ENCODE results near the gene PROB1.

PROB1 gene

GRCh38 chr5:139399501-139400121 lies 4.7 kb upstream of the PROB1 start:
- WGBS, 2 donors (ENCODE audit: extremely low coverage in 2 of 2, insufficient read length in 2 of 2, insufficient replicate concordance in 1 of 2) = no CpG with 5 or more reads among the region's 6 CpGs
- H3K27me3 ChIP-seq (ENCODE audit: control insufficient read depth in 3 of 3, insufficient read depth in 3 of 3, low read depth in 1 of 3, low read length in 3 of 3) = peaks cover 5 to 13% (median 12%) of the 10 kb centered on the region in 3 experiments
- H2BK15ac ChIP-seq (ENCODE audit: low read length) = no peak overlapping the region
- H4K8ac ChIP-seq (ENCODE audit: low read depth, low read length) = no peak overlapping the region
- no peak overlapping the region for H3K27ac ChIP-seq (replicated peaks; ENCODE audit: low read length)
- no peak overlapping the region for H4K91ac ChIP-seq (ENCODE audit: low read depth, low read length, poor library complexity)
- no peak overlapping the region for H3K23ac ChIP-seq (ENCODE audit: low read depth, low read length, poor library complexity)
- no peak overlapping the region for H2BK120ac ChIP-seq (ENCODE audit: low read depth, low read length)
- H3K4ac ChIP-seq (ENCODE audit: low read length) = no peak overlapping the region
- H3K9ac ChIP-seq (ENCODE audit: low read depth, low read length, poor library complexity) = no peak overlapping the region
- H2BK12ac ChIP-seq (ENCODE audit: low read length) = no peak overlapping the region
- no peak for DNase-seq (ENCODE audit: low spot score)
- H3K79me1 ChIP-seq (ENCODE audit: low read depth, low read length) = no peaks in the 10 kb centered on the region
- no peak overlapping the region for H3K4me3 ChIP-seq (ENCODE audit: low read length in 2 of 2)
- H3K4me2 ChIP-seq (ENCODE audit: insufficient read depth, low read length, poor library complexity, severe bottlenecking) = no peak overlapping the region
- no peak overlapping the region for H2AK5ac ChIP-seq (ENCODE audit: low read depth, low read length)
- H3K36me3 ChIP-seq (replicated peaks in 1 of 2; ENCODE audit: control insufficient read depth in 2 of 2, insufficient read depth in 2 of 2, low read length in 2 of 2) = peaks cover 3 to 18% of the 10 kb centered on the region in 2 donors
- H3K14ac ChIP-seq (ENCODE audit: low read length) = no peak overlapping the region
- H2BK5ac ChIP-seq (ENCODE audit: low read length) = no peak overlapping the region
- H3K18ac ChIP-seq (ENCODE audit: low read length) = no peak overlapping the region
- no peaks in the 10 kb centered on the region for H3K9me3 ChIP-seq (replicated peaks in 1 of 2; ENCODE audit: control insufficient read depth in 2 of 2, insufficient read depth in 1 of 2, low read depth in 1 of 2, low read length in 2 of 2)
- H3K4me1 ChIP-seq (ENCODE audit: control insufficient read depth in 2 of 2, insufficient read depth in 1 of 2, low read depth in 1 of 2, low read length in 2 of 2) = peaks cover 4 to 6% of the 10 kb centered on the region in 2 donors
- no peak overlapping the region for H2AFZ ChIP-seq (ENCODE audit: low read length)

- Histone ChIP-seq H2BK12ac (ENCODE audit: low read length) (no peak overlapping the region), H3K4me2 (ENCODE audit: insufficient read depth, low read length, poor library complexity, severe bottlenecking) (no peak overlapping the region), H4K8ac (ENCODE audit: low read depth, low read length) (no peak overlapping the region), H3K18ac (ENCODE audit: low read length) (no peak overlapping the region), H3K4me1 (ENCODE audit: control insufficient read depth in 2 of 2, insufficient read depth in 1 of 2, low read depth in 1 of 2, low read length in 2 of 2) (peaks cover 0 to 2% of the 10 kb centered on the region in 2 donors), H3K27me3 (ENCODE audit: control insufficient read depth in 3 of 3, insufficient read depth in 3 of 3, low read depth in 1 of 3, low read length in 3 of 3) (peaks cover 22 to 30% (median 29%) of the 10 kb centered on the region in 3 experiments), H2BK15ac (ENCODE audit: low read length) (no peak overlapping the region), H3K14ac (ENCODE audit: low read length) (no peak overlapping the region), H3K27ac (replicated peaks; ENCODE audit: low read length) (no peak overlapping the region), H2AFZ (ENCODE audit: low read length) (no peak overlapping the region), H3K4me3 (ENCODE audit: low read length in 2 of 2) (no peak overlapping the region), H4K91ac (ENCODE audit: low read depth, low read length, poor library complexity) (no peak overlapping the region), H2BK5ac (ENCODE audit: low read length) (no peak overlapping the region), H2BK120ac (ENCODE audit: low read depth, low read length) (no peak overlapping the region), H3K79me1 (ENCODE audit: low read depth, low read length) (no peaks in the 10 kb centered on the region), H3K23ac (ENCODE audit: low read depth, low read length, poor library complexity) (no peak overlapping the region), H3K36me3 (replicated peaks in 1 of 2; ENCODE audit: control insufficient read depth in 2 of 2, insufficient read depth in 2 of 2, low read length in 2 of 2) (peaks cover 3 to 18% of the 10 kb centered on the region in 2 donors), H2AK5ac (ENCODE audit: low read depth, low read length) (no peak overlapping the region), H3K9ac (ENCODE audit: low read depth, low read length, poor library complexity) (no peak overlapping the region), H3K4ac (ENCODE audit: low read length) (no peak overlapping the region), H3K9me3 (replicated peaks in 1 of 2; ENCODE audit: control insufficient read depth in 2 of 2, insufficient read depth in 1 of 2, low read depth in 1 of 2, low read length in 2 of 2) (peaks cover 0 to 12% of the 10 kb centered on the region in 2 donors)
- no peak for DNase-seq (ENCODE audit: low spot score)
- WGBS, 2 donors (ENCODE audit: extremely low coverage in 2 of 2, insufficient read length in 2 of 2, insufficient replicate concordance in 1 of 2) = no CpG with 5 or more reads among the region's 6 CpGs
Measured at GRCh38 chr5:139397921-139398320, 3.0 kb upstream of the PROB1 start.

GRCh38 chr5:139396691-139397090 lies 1.8 kb upstream of the PROB1 start:
- H3K9me3 ChIP-seq (replicated peaks in 1 of 2; ENCODE audit: control insufficient read depth in 2 of 2, insufficient read depth in 1 of 2, low read depth in 1 of 2, low read length in 2 of 2) = peaks cover 0 to 17% of the 10 kb centered on the region in 2 donors
- peaks cover 0 to 2% of the 10 kb centered on the region in 2 donors for H3K4me1 ChIP-seq (ENCODE audit: control insufficient read depth in 2 of 2, insufficient read depth in 1 of 2, low read depth in 1 of 2, low read length in 2 of 2)
- H3K23ac ChIP-seq (ENCODE audit: low read depth, low read length, poor library complexity) = no peak overlapping the region
- H2BK15ac ChIP-seq (ENCODE audit: low read length) = no peak overlapping the region
- H3K4me3 ChIP-seq (ENCODE audit: low read length in 2 of 2) = no peak overlapping the region
- H2AFZ ChIP-seq (ENCODE audit: low read length) = no peak overlapping the region
- H3K4ac ChIP-seq (ENCODE audit: low read length) = no peak overlapping the region
- WGBS, 2 donors (ENCODE audit: extremely low coverage in 2 of 2, insufficient read length in 2 of 2, insufficient replicate concordance in 1 of 2) = no CpG with 5 or more reads among the region's 8 CpGs
- peaks cover 25 to 42% (median 42%) of the 10 kb centered on the region in 3 experiments for H3K27me3 ChIP-seq (ENCODE audit: control insufficient read depth in 3 of 3, insufficient read depth in 3 of 3, low read depth in 1 of 3, low read length in 3 of 3)
- H3K9ac ChIP-seq (ENCODE audit: low read depth, low read length, poor library complexity) = no peak overlapping the region
- H2BK5ac ChIP-seq (ENCODE audit: low read length) = no peak overlapping the region
- no peak overlapping the region for H3K27ac ChIP-seq (replicated peaks; ENCODE audit: low read length)
- no peak for DNase-seq (ENCODE audit: low spot score)
- H4K91ac ChIP-seq (ENCODE audit: low read depth, low read length, poor library complexity) = no peak overlapping the region
- no peak overlapping the region for H3K4me2 ChIP-seq (ENCODE audit: insufficient read depth, low read length, poor library complexity, severe bottlenecking)
- no peak overlapping the region for H2BK12ac ChIP-seq (ENCODE audit: low read length)
- H3K18ac ChIP-seq (ENCODE audit: low read length) = no peak overlapping the region
- no peak overlapping the region for H2AK5ac ChIP-seq (ENCODE audit: low read depth, low read length)
- H3K79me1 ChIP-seq (ENCODE audit: low read depth, low read length) = peaks cover 2% of the 10 kb centered on the region
- no peak overlapping the region for H3K14ac ChIP-seq (ENCODE audit: low read length)
- H3K36me3 ChIP-seq (replicated peaks in 1 of 2; ENCODE audit: control insufficient read depth in 2 of 2, insufficient read depth in 2 of 2, low read length in 2 of 2) = peaks cover 3 to 15% of the 10 kb centered on the region in 2 donors
- no peak overlapping the region for H4K8ac ChIP-seq (ENCODE audit: low read depth, low read length)
- no peak overlapping the region for H2BK120ac ChIP-seq (ENCODE audit: low read depth, low read length)

- WGBS, 2 donors (ENCODE audit: extremely low coverage in 2 of 2, insufficient read length in 2 of 2, insufficient replicate concordance in 1 of 2) = no CpG with 5 or more reads among the region's 8 CpGs
Measured at GRCh38 chr5:139395844-139396640, 1.1 kb upstream of the PROB1 start.

More at GRCh38 chr5:139395844-139396640, 1.1 kb upstream of the PROB1 start:
- H3K9me3 ChIP-seq (replicated peaks in 1 of 2; ENCODE audit: control insufficient read depth in 2 of 2, insufficient read depth in 1 of 2, low read depth in 1 of 2, low read length in 2 of 2) = peaks cover 0 to 17% of the 10 kb centered on the region in 2 donors
- no peak overlapping the region for H3K4me2 ChIP-seq (ENCODE audit: insufficient read depth, low read length, poor library complexity, severe bottlenecking)
- H2AK5ac ChIP-seq (ENCODE audit: low read depth, low read length) = no peak overlapping the region
- no peak overlapping the region for H4K8ac ChIP-seq (ENCODE audit: low read depth, low read length)
- peak overlapping the region; percentile 30 for H3K9ac ChIP-seq (ENCODE audit: low read depth, low read length, poor library complexity)
- no peak overlapping the region for H3K27ac ChIP-seq (replicated peaks; ENCODE audit: low read length)
- no peak overlapping the region for H2BK120ac ChIP-seq (ENCODE audit: low read depth, low read length)
- peak overlapping the region; percentile 10 for H2BK5ac ChIP-seq (ENCODE audit: low read length)
- H2BK15ac ChIP-seq (ENCODE audit: low read length) = no peak overlapping the region
- peak overlapping the region in 1 of 2 donors; percentile 3 for H3K4me3 ChIP-seq (ENCODE audit: low read length in 2 of 2)
- H2BK12ac ChIP-seq (ENCODE audit: low read length) = no peak overlapping the region
- peaks cover 25 to 48% (median 46%) of the 10 kb centered on the region in 3 experiments for H3K27me3 ChIP-seq (ENCODE audit: control insufficient read depth in 3 of 3, insufficient read depth in 3 of 3, low read depth in 1 of 3, low read length in 3 of 3)
- no peak overlapping the region for H3K14ac ChIP-seq (ENCODE audit: low read length)
- H3K23ac ChIP-seq (ENCODE audit: low read depth, low read length, poor library complexity) = no peak overlapping the region
- no peak overlapping the region for H4K91ac ChIP-seq (ENCODE audit: low read depth, low read length, poor library complexity)
- H3K4ac ChIP-seq (ENCODE audit: low read length) = no peak overlapping the region
- H3K36me3 ChIP-seq (replicated peaks in 1 of 2; ENCODE audit: control insufficient read depth in 2 of 2, insufficient read depth in 2 of 2, low read length in 2 of 2) = peaks cover 0 to 9% of the 10 kb centered on the region in 2 donors
- peaks cover 0 to 6% of the 10 kb centered on the region in 2 donors for H3K4me1 ChIP-seq (ENCODE audit: control insufficient read depth in 2 of 2, insufficient read depth in 1 of 2, low read depth in 1 of 2, low read length in 2 of 2)
- no peak for DNase-seq (ENCODE audit: low spot score)
- H2AFZ ChIP-seq (ENCODE audit: low read length) = no peak overlapping the region
- H3K79me1 ChIP-seq (ENCODE audit: low read depth, low read length) = peaks cover 2% of the 10 kb centered on the region
- H3K18ac ChIP-seq (ENCODE audit: low read length) = no peak overlapping the region
